B cell (primary cell): Measurements from ENCODE around the gene TRIM9. TPM values are rescaled to one million over a fixed set of nuclear protein-coding genes. Genes with fewer than 3 reads are reported as not detected.

Experiments
- ATAC-seq: fragments of 200-7000 bp; cut with Tn5 transposase; one replicate; pipeline ENCODE4 v1.10.0; 2021; ENCODE audit warnings: low read depth, mild to moderate bottlenecking, moderate number of reproducible peaks, moderate library complexity
- CTCF ChIA-PET: fragments of 350-600 bp; sonication (Branson Sonifier 250); formaldehyde crosslinking; loops from one replicate; lab custom pipeline; 2021; ENCODE audit warnings: antibody characterized with exemption, inconsistent platforms; lab: Charles Lee
- POLR2A ChIA-PET: fragments of 350-600 bp; sonication (Branson Sonifier 250); formaldehyde crosslinking; loops from one replicate; lab custom pipeline; 2021; ENCODE audit warnings: antibody characterized with exemption; lab: Charles Lee
- DNase-seq: peaks from one replicate; pipeline ENCODE4 v3.0.0; 2013
- H2AFZ ChIP-seq: 2 replicates; pipeline ENCODE4 v1.6.1; 2012; ENCODE audit warnings: mild to moderate bottlenecking, low read depth, low read length; ENCODE audit not compliant: insufficient read depth, poor library complexity, severe bottlenecking
- H3K27ac ChIP-seq, 2 donors: 1 replicate in 1 of 2; 2 replicates in 1 of 2; pipeline ENCODE4 v1.5.1; 2012 to 2013; ENCODE audit warnings: low read length in 2 of 2, mild to moderate bottlenecking in 2 of 2, moderate library complexity in 1 of 2
- H3K27me3 ChIP-seq, 4 experiments: fragments of 200-600 bp in 1 of 4; sonication (generic) in 1 of 4; replicated peaks in 1 of 4; 1 replicate in 2 of 4; 2 replicates in 2 of 4; pipeline versions ENCODE4 v1.6.1 to v1.7.0; 2013 to 2016; ENCODE audit warnings: low read length in 3 of 4, mild to moderate bottlenecking in 2 of 4, mixed read lengths in 1 of 4, moderate library complexity in 1 of 4; ENCODE audit not compliant: insufficient read depth in 4 of 4, control insufficient read depth in 3 of 4; ENCODE audit errors: control extremely low read depth in 1 of 4
- H3K36me3 ChIP-seq, 2 experiments: replicated peaks in 1 of 2; 1 replicate in 1 of 2; 2 replicates in 1 of 2; pipeline versions ENCODE4 v1.6.1 to v1.7.1; 2013; ENCODE audit warnings: low read length in 1 of 2; ENCODE audit not compliant: insufficient read depth in 2 of 2, control insufficient read depth in 1 of 2; ENCODE audit errors: control extremely low read depth in 1 of 2, extremely low read depth in 1 of 2
- H3K4me1 ChIP-seq, 2 donors: fragments of 200-600 bp in 1 of 2; sonication (generic) in 1 of 2; 1 replicate in 1 of 2; 2 replicates in 1 of 2; pipeline versions ENCODE4 v1.5.1 to v1.6.1; 2013 to 2017; ENCODE audit warnings: low read length in 2 of 2; ENCODE audit not compliant: control insufficient read depth in 2 of 2, insufficient read depth in 2 of 2
- H3K4me2 ChIP-seq: replicated peaks from 2 replicates; pipeline ENCODE3; 2012; ENCODE audit warnings: mild to moderate bottlenecking, low read depth, low read length; ENCODE audit not compliant: poor library complexity, severe bottlenecking
- H3K4me3 ChIP-seq, 5 experiments: fragments of 200-600 bp in 1 of 5; sonication (generic) in 1 of 5; 1 replicate in 3 of 5; 2 replicates in 2 of 5; pipeline versions ENCODE4 v1.5.1 to v1.7.0; 2011 to 2016; ENCODE audit warnings: low read length in 4 of 5, mild to moderate bottlenecking in 4 of 5, low read depth in 2 of 5, control low read depth in 1 of 5, moderate library complexity in 1 of 5; ENCODE audit not compliant: insufficient read depth in 1 of 5; ENCODE audit errors: control extremely low read depth in 1 of 5, extremely low read depth in 1 of 5
- H3K79me2 ChIP-seq: fragments of 200-600 bp; sonication (generic); one replicate; pipeline ENCODE4 v1.6.0; 2016; ENCODE audit warnings: low read length; ENCODE audit not compliant: control insufficient read depth, insufficient read depth
- H3K9ac ChIP-seq: fragments of 200-600 bp; sonication (generic); 2 replicates; pipeline ENCODE4 v1.6.1; 2017; ENCODE audit warnings: mild to moderate bottlenecking, low read length, moderate library complexity
- H3K9me3 ChIP-seq, 3 donors: one replicate each; pipeline versions ENCODE4 v1.6.1 to v1.7.1; 2013; ENCODE audit warnings: low read length in 2 of 3; ENCODE audit not compliant: control insufficient read depth in 2 of 3, insufficient read depth in 1 of 3; ENCODE audit errors: control extremely low read depth in 1 of 3
- H4K20me1 ChIP-seq: 2 replicates; pipeline ENCODE4 v1.6.0; 2012; ENCODE audit warnings: mild to moderate bottlenecking, low read length; ENCODE audit not compliant: insufficient read depth, control insufficient read depth, poor library complexity, severe bottlenecking
- H3K27ac Mint-ChIP-seq: one replicate; pipeline ENCODE4 v1.8.0; 2021; ENCODE audit warnings: mixed read lengths
- H3K27me3 Mint-ChIP-seq: one replicate; pipeline ENCODE4 v1.8.0; 2021; ENCODE audit warnings: mixed read lengths
- H3K4me1 Mint-ChIP-seq: one replicate; pipeline ENCODE4 v1.8.0; 2021; ENCODE audit warnings: mixed read lengths
- H3K4me3 Mint-ChIP-seq: one replicate; pipeline ENCODE4 v1.8.0; 2021; ENCODE audit warnings: mixed read lengths
- H3K9me3 Mint-ChIP-seq: one replicate; pipeline ENCODE4 v1.8.0; 2022; ENCODE audit warnings: mixed read lengths; ENCODE audit not compliant: insufficient read depth
- EZH2 ChIP-seq: IDR thresholded peaks from 2 replicates; pipeline ENCODE4 v1.6.1; 2012; ENCODE audit warnings: borderline replicate concordance, low read depth, mild to moderate bottlenecking, moderate library complexity, low read length; ENCODE audit not compliant: insufficient read depth, poor library complexity, severe bottlenecking
- WGBS: methylation state at CpG from one replicate; pipeline ENCODE4 v1.1.5; 2013; ENCODE audit warnings: missing lambda C conversion rate; ENCODE audit not compliant: insufficient coverage; 5-methylcytosine and 5-hydroxymethylcytosine counted together
- intact Hi-C: fragments of 100-400 bp; cut with micrococcal nuclease; formaldehyde crosslinking; loops from one replicate; pipeline ENCODE4 v1.10.0; 2022
- polyA minus RNA-seq: library from RNA; depleted of rRNA, polyadenylated mRNA; stranded (reverse); fragments of >200 nt; gene quantifications from 2 replicates; pipeline ENCODE4 v1.2.3, GENCODE V29; 2012
- polyA plus RNA-seq: library from polyadenylated mRNA; depleted of rRNA; stranded (reverse); fragments of >200 nt; gene quantifications from 2 replicates; pipeline ENCODE4 v1.2.3, GENCODE V29; 2012
- total RNA-seq, 2 donors: library from RNA; stranded (reverse); fragments of 120-200 nt in 1 of 2; gene quantifications; 1 replicate in 1 of 2; 2 replicates in 1 of 2; pipeline versions ENCODE4 v1.2.3 to v1.2.4, GENCODE V29; 2013 to 2022
- TF ChIP-seq, protein P1 (sequence below): fragments of 200-600 bp; IDR thresholded peaks from one replicate; pipeline ENCODE4 v1.8.0; 2022; ENCODE audit warnings: antibody characterized with exemption, mild to moderate bottlenecking

The TRIM9 gene
- total RNA-seq (0.32 TPM in 2 replicates), polyA plus RNA-seq (0.12 and 0.24 TPM in 2 replicates), polyA minus RNA-seq (0.09 and 0.29 TPM in 2 replicates)
- 0.28 TPM for total RNA-seq (2013)

DNA sequence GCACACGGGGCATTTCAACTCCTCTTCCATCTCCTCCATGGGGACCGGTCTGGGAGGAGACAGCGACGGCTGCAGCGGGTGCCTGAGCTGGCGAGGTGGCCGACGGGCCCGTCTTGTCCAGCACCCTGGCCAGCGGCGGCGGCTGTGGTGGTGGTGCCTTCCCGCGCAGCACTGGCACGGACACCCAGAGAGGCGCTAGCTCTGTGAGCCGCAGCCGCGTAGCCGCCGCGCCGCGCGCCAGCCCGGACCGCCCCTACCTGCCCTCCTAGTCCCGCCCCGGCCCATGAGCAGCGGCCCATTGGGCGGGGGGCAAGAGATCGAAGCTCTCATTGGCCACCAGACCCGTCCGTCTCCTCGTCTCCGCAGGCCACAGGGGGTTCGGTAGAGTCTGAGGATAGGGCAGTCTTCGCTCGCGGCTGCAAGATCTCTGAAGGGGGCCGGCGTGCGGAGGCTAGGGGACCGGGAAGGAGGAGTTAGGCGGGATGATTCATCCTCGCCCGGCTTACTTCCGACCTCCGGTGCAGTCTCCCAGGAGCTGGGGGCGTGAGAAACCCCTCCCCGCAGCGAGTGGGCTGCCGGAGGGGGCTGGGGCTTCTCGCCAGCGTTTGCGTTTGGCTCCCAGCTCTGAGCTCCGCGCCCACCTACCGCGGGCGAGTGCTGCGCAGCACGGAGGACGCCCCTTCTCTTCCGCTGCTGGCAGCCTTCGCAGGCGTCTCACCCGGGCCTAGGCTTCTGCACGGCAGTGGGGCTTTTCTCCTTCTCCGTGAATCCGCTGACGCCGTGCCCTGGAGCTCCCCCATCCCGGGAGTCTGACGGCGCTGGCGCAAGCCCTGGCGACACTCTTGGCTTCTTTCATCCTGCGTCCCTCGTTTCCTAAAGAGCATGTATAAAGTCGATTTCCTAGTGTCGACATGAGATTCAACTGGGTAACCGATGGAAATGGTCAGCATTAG lies at the start of gene TRIM9:
TSS of gene TRIM9 (minus strand) at position 205 of the 953 bp plus-strand sequence. CDS start at position 39, 166 bp downstream.
- Mint-ChIP-seq H3K27me3 (peaks cover 37% of the 10 kb centered on the region), H3K27ac (peak within 1 kb of the TSS; percentile 75), H3K4me1 (peaks cover 23% of the 10 kb centered on the region), H3K9me3 (no peaks in the 10 kb centered on the region), H3K4me3 (peak within 1 kb of the TSS; percentile 95)
- H3K9ac ChIP-seq: peak within 1 kb of the TSS; percentile 84
- intact Hi-C loops: loop anchor here (1.0 to 10.0 kb wide), 9 partner anchors 108 to 1636 kb away; partner anchors contain the start of genes ERO1A, FRMD6, GPR137C and POLE2
- peak; percentile 95 for DNase-seq
- WGBS: under 1% methylated on average over 83 of the region's 83 CpGs
- TF ChIP-seq EZH2: no peak
- TF ChIP-seq, protein P1, sequence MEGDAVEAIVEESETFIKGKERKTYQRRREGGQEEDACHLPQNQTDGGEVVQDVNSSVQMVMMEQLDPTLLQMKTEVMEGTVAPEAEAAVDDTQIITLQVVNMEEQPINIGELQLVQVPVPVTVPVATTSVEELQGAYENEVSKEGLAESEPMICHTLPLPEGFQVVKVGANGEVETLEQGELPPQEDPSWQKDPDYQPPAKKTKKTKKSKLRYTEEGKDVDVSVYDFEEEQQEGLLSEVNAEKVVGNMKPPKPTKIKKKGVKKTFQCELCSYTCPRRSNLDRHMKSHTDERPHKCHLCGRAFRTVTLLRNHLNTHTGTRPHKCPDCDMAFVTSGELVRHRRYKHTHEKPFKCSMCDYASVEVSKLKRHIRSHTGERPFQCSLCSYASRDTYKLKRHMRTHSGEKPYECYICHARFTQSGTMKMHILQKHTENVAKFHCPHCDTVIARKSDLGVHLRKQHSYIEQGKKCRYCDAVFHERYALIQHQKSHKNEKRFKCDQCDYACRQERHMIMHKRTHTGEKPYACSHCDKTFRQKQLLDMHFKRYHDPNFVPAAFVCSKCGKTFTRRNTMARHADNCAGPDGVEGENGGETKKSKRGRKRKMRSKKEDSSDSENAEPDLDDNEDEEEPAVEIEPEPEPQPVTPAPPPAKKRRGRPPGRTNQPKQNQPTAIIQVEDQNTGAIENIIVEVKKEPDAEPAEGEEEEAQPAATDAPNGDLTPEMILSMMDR: no peak
- H3K27ac ChIP-seq: no peak within 1 kb of the TSS
- no peaks in the 10 kb centered on the region for H3K36me3 ChIP-seq
- peaks cover 0 to 33% (median 16%) of the 10 kb centered on the region in 4 experiments for H3K27me3 ChIP-seq
- peak within 1 kb of the TSS; percentile 96 for H3K4me2 ChIP-seq
- H2AFZ ChIP-seq: peak within 1 kb of the TSS; percentile 90
- H4K20me1 ChIP-seq: no peaks in the 10 kb centered on the region
- H3K4me3 ChIP-seq: peak within 1 kb of the TSS; percentile 58 to 83 (median 80)
- peak; percentile 97 for ATAC-seq
- ChIA-PET CTCF (interaction anchor here (0.7 to 2.1 kb wide), 7 partner anchors 9 to 183 kb away, joined by 3 to 7 read pairs (median 3); partner anchors contain the start of gene TMX1), POLR2A (interaction anchor here (0.7 to 0.8 kb wide), 3 partner anchors 60 to 503 kb away, joined by 4 to 7 read pairs (median 5); no protein-coding TSS in a partner anchor)
- no peaks in the 10 kb centered on the region for H3K79me2 ChIP-seq
- peaks cover 0 to 20% (median 0%) of the 10 kb centered on the region in 3 donors for H3K9me3 ChIP-seq
- H3K4me1 ChIP-seq: peaks cover 21 to 24% of the 10 kb centered on the region in 2 donors
